ENCODE measurements around the gene IQGAP3. TPM values are rescaled to one million over a fixed set of nuclear protein-coding genes. Genes with fewer than 3 reads are reported as not detected.

IQGAP3 gene
- polyA plus RNA-seq, 1 experiment: 28.1 TPM

DNA sequence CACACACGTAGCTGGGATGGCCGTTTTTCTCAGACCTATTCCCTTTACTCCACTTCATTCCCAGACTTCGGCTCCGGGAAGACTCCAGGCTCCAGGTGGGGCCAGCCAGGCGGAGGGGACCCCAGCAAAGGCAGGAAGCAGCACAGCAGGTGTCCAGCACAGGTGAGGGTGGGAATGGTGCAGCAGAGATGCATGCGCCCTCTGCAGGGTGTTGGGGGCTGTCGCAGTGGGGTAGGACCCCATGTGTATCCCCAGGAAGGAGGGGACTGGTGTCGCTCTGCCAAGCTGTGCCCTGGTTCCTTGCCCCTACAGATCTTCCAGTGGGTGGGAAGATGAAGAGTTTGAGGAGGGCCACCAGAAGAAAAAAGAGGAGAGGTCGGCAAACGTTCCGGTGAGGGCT lies 12.4 kb upstream of the IQGAP3 start:
- ChIA-PET POLR2A (no interaction called here), CTCF (interaction anchor here (0.7 to 2.6 kb wide), 6 partner anchors 14 to 139 kb away, joined by 3 to 14 read pairs (median 4); no protein-coding TSS in a partner anchor)
- no peak overlapping the region for H3K4me3 ChIP-seq (ENCODE audit: low read depth, low read length)
- DNase-seq (ENCODE audit: low read depth): no peak
- no peaks in the 10 kb centered on the region for H3K36me3 ChIP-seq (ENCODE audit: control insufficient read depth, insufficient read depth, low read length)
- 0 out of 2 replicates have a peak, but pooled peaks cover 2% of the 10 kb centered on the region for H3K27me3 ChIP-seq (ENCODE audit: control insufficient read depth, insufficient read depth, low read length)
- TF ChIP-seq, protein P1, sequence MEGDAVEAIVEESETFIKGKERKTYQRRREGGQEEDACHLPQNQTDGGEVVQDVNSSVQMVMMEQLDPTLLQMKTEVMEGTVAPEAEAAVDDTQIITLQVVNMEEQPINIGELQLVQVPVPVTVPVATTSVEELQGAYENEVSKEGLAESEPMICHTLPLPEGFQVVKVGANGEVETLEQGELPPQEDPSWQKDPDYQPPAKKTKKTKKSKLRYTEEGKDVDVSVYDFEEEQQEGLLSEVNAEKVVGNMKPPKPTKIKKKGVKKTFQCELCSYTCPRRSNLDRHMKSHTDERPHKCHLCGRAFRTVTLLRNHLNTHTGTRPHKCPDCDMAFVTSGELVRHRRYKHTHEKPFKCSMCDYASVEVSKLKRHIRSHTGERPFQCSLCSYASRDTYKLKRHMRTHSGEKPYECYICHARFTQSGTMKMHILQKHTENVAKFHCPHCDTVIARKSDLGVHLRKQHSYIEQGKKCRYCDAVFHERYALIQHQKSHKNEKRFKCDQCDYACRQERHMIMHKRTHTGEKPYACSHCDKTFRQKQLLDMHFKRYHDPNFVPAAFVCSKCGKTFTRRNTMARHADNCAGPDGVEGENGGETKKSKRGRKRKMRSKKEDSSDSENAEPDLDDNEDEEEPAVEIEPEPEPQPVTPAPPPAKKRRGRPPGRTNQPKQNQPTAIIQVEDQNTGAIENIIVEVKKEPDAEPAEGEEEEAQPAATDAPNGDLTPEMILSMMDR (IDR thresholded peaks at IDR 0.05; ENCODE audit: insufficient read depth, low read depth, low read length): no peak

DNA sequence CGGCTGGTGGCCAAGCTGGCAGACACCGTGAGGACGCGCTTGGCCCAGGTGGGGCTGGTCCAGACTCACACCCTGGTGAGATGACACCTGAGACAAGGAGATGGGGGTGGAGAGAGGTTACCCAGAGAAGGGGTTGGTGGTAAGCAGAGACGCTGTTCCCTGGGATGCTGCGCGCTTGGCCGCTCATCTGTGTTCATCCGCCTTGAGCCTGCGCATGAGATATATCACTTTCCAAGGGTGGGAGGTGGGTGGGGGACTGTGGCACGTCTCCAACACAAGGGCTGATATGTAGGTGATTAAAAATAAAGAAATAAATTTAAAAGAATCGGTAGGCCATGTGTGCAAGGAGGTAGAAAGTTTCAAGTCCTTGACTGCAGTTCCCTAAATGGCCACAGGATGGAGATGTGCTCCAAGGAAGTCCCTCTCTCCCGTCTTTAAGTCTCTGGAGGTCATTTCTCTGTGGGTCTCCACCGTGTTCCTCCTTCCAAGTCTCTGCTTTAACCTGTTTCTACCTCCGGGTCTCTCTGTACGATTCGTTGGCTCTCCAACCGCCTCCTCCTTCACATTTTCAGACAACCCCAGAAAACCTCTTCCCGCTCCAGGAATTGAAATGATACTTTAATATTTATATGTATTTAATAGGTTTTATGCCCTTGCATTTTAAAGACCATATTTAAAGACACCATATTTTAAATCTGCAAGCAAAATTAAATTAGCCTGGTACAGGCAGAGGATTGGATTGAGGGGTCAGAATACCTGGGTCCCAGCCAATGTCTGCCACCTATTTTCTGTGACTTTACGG lies 11.7 kb upstream of the IQGAP3 start:
- POLR2A ChIA-PET: no interaction called here
- Histone ChIP-seq H3K36me3 (ENCODE audit: control insufficient read depth, insufficient read depth, low read length) (no peaks in the 10 kb centered on the region), H3K4me3 (ENCODE audit: low read depth, low read length) (no peak overlapping the region), H3K27me3 (ENCODE audit: control insufficient read depth, insufficient read depth, low read length) (peaks cover 3% of the 10 kb centered on the region; the same call in 1 of the 2 replicates)
- CTCF ChIA-PET: interaction anchor here (0.7 to 2.6 kb wide), 3 partner anchors 24 to 138 kb away, joined by 3 to 14 read pairs (median 4); no protein-coding TSS in a partner anchor
- no peak for DNase-seq (ENCODE audit: low read depth)
- TF ChIP-seq, protein P1 (IDR thresholded peaks at IDR 0.05; ENCODE audit: insufficient read depth, low read depth, low read length): peak; percentile 87

DNA sequence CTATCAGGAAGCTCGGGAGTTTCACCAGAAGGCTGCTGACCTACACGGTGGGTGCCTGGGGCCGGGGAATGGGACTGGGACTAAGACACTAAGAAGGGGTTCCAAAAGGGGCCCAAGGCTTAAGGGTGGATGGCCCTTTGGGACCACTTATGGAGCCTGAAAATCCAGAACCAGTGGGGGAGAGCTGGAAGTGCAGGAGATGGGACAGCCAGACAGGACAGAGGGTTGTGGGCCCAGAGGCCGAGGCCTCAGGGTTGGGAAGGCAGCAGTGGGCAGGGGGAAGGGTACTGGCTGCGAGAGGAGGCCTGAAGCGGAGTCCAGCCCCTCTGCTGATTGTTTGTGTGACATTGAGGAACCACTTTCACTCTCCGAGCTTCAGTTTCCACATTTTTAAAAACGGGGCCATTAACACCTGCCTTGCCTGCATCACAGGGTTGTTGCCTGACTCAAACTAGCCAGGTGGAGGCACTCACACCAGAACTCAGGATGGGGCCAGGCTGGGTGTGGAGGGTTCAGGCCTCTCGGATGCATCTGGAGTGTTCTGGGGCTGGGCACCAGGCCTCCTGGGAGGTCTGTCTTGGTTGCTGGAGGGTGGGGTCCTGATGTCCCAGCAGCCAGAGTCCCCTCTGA lies 10.1 kb upstream of the IQGAP3 start:
- H3K36me3 ChIP-seq (ENCODE audit: control insufficient read depth, insufficient read depth, low read length): no peaks in the 10 kb centered on the region
- ChIA-PET CTCF (interaction anchor here (0.6 to 2.4 kb wide), 12 partner anchors 9 to 452 kb away, joined by 3 to 16 read pairs (median 3); partner anchors contain the start of genes IQGAP3 and NAXE), POLR2A (no interaction called here)
- H3K4me3 ChIP-seq (ENCODE audit: low read depth, low read length): no peak overlapping the region
- no peak for DNase-seq (ENCODE audit: low read depth)
- TF ChIP-seq, protein P1 (IDR thresholded peaks at IDR 0.05; ENCODE audit: insufficient read depth, low read depth, low read length): no peak
- peaks cover 3% of the 10 kb centered on the region; the same call in 1 of the 2 replicates for H3K27me3 ChIP-seq (ENCODE audit: control insufficient read depth, insufficient read depth, low read length)

DNA sequence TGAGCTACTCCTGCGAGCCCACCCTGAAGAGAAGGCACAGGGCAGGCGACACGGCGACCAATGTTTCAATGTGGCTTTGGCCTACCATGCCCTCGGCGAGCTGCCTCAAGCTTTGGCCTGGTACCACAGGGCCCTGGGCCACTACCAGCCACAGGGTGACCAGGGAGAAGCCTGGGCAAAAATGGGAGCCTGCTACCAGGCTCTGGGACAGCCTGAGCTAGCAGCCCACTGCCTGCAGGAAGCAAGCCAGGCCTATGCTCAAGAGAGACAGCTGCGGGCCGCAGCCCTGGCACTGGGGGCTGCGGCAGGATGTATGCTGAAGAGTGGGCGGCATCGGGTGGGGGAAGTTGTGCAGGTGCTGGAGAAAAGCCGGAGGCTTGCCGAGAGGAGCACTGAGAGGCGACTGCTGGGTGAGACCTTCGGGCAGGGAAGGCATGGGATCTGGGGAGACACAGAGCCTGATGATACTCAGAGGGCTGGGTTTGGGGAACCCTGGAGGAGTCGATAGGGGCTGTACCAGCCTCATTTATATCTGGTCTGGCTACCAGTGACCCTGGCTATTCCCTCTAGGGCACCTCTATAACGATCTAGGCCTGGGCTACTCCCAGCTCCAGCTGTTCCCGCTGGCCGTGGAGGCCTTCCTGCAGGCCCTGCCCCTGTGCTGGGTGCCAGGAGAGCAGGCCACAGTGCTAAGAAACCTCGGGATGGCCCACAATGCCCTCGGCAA lies 9.5 kb upstream of the IQGAP3 start:
- ChIA-PET CTCF (interaction anchor here (0.5 to 2.4 kb wide), 16 partner anchors 8 to 453 kb away, joined by 3 to 16 read pairs (median 3); partner anchors contain the start of genes IQGAP3 and NAXE), POLR2A (no interaction called here)
- DNase-seq (ENCODE audit: low read depth): no peak
- Histone ChIP-seq H3K36me3 (ENCODE audit: control insufficient read depth, insufficient read depth, low read length) (no peaks in the 10 kb centered on the region), H3K4me3 (ENCODE audit: low read depth, low read length) (no peak overlapping the region), H3K27me3 (ENCODE audit: control insufficient read depth, insufficient read depth, low read length) (peaks cover 3% of the 10 kb centered on the region; the same call in 1 of the 2 replicates)
- TF ChIP-seq, protein P1 (IDR thresholded peaks at IDR 0.05; ENCODE audit: insufficient read depth, low read depth, low read length): no peak
